Cortex of kidney (tissue), 1 donor: ENCODE results near the gene NGEF.
"Not testable (repeated sequence)": the region's sequence is repeated elsewhere in the genome, so short reads cannot be mapped to it uniquely, and the experiment has no call there.

Source experiments
- DNase-seq: peaks from one replicate; lab custom pipeline; 2025; lab: John Stamatoyannopoulos, UW

NGEF gene

GRCh38 chr2:233023007-233023760 is 10.1 kb upstream of the NGEF start:
- DNase-seq = no peak

DNA sequence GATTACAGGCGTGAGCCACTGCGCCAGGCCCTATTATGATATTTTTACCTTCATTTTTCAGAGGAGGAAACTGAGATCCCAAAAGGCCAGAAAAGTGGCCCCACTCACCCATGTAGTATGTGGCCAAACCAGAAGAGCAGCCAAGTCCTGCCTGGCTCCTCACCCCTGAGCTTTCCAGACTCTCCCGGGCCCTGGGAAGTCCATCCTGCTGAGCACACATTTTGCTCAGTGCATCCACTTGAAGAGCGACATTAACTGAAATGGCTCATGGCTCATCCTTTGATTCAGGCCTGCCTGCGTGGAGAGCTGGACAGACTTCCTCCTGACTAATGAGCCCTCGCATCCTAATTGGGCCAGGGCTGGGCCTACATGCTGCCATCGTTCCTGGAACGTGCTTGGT is 9.5 kb upstream of the NGEF start:
- no peak for DNase-seq

DNA sequence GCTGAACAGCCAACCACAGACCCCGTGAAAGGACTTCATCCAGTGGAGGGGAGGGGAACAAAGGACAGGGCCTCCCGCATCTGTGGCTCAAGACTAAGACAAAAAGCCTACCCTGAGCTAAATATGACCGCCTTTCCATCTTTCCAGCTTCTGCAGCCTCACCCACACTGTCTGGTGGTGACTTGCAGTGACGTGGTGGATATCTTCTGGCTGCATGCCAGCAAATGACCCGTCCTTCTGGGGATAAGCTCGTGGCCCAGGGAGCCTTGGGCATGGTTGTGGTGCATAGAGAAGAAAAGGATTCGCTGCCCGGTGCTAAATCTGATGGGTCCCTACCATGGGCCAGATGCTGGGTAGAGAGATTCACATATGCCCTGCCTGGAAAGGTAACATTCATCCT is 8.7 kb upstream of the NGEF start:
- DNase-seq = no peak

DNA sequence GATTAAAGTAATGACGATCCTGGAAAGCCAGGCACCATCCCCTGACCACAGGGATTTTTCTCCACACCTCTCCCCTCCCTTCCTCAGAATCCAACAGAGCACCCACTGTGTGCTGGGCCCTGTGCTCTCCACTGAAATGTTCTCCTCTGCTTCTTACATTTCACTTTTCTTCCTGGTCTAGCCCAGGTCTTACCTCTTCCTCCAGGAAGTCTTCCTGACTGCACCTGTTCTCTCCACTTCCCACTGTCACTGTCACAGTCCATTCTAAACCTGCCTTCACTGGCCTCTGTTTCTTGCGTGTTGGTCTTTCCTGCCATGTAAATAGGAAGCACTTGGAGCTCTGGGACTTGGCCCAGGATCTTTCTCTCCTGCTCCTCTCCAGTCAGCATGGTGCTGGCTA is 7.4 kb upstream of the NGEF start:
- DNase-seq = no peak

GRCh38 chr2:233019610-233020009 is 6.6 kb upstream of the NGEF start:
- DNase-seq = not testable (repeated sequence)

DNA sequence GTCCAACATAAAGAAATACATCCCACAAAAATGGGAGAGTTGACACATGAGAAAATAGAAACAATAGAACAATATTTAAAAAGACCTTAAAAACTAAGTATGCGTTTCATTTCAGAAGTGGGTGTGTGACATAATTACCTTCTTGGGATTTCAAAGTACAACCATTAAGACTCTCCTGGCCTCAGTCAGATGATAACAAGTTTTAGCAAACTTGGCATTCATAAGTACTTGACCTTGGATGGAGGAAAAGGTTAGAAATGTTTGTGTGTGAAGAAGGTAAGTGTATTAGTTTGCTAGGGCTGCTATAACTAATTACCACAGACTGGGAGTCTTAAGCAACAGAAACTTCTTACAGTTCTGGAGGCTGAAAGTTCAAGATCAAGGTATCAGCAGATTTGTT is 4.9 kb upstream of the NGEF start:
- no peak for DNase-seq

DNA sequence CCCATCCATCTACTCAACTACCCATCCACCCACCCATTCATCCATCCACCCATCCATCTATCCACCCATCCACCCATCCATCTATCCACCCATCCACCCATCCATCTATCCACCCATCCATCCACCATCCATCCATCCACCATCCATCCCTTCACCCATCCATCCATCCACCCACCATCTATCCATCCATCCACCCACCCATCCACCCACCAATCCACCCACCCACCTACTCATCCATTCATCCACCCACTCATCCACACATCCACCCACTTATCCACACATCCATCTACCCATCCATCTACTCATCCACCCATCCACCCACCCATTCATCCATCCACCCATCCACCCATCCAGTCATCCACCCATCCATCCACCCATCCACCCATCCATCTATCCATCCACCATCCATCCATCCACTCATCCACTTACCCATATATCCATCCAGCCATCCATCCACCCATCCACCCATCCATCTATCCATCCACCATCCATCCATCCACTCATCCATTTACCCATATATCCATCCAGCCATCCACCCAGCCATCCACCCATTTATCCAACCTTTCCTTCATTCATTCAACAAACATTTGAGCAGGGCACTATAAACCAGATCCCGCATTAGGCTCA is 2.1 kb upstream of the NGEF start:
- no peak for DNase-seq

GRCh38 chr2:233013650-233014049 is 594 bp upstream of the NGEF start:
- no peak for DNase-seq

- no peak for DNase-seq
Measured at GRCh38 chr2:233012301-233012971, 620 bp downstream of the NGEF start.

DNA sequence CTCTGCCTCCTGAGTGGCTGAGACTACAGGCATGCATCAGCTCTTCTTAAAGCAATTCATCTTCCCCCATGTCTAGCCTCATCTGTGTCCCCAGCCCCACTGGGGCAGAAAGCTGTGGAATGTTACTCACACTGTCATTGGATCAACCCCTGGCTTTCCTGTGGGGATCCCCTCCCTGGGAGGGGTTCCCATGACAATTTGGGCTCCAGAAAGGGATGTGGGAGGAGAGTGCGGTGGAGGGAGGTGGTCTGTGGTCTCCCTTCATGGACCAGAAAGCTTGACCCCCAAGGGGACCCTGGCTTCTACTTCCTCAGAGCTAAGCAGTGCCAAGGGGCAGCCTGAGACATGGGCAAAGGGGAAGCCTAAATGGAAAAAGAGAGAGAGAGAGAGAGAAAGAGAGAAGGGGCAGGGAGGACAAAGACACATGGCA is 1.3 kb downstream of the NGEF start:
- DNase-seq = no peak

DNA sequence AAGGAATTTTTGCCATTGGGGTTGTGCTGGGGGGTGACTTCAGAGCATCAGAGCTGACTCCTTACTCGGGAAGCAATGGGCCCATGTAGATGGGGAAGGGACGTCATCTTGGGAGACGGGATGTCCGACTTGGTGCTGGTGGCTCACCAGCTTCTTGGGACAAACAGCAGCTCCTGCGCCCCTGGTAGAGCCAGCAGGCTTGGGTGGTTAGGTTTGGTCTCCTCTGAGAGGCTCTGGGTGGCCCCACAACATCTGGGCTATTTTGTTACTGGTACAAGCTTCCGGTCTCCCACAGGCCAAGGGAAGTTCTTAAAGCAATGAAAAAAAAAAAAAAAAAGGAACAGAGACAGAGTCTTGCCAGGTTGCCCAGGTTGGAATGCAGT is 1.8 kb downstream of the NGEF start:
- DNase-seq = no peak

GRCh38 chr2:233010569-233011267 is 2.3 kb downstream of the NGEF start:
- DNase-seq = no peak

GRCh38 chr2:233009661-233010060 is 3.4 kb downstream of the NGEF start:
- DNase-seq = no peak

DNA sequence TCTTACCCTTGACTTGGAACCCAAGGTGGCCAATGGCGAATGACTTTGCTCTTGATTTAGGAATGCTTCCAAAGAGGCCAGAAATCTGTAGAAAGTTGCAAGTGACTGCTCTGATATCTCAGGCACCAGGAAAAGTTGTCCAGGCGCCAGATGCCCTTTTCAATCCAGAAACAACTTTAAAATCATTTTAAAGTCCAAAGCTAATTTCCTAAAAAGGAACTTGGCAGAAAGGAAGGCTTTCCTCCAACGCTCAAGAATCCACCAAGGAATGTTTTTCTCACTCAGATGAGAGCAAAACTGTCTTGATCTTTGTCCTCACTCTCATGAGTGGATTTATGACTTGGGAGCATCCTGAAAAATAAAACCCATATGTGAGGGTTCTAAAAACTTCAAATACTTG is 5.3 kb downstream of the NGEF start:
- no peak for DNase-seq

- DNase-seq = no peak
Measured at GRCh38 chr2:233007270-233007669, 5.8 kb downstream of the NGEF start.

GRCh38 chr2:233006648-233007047 is 6.4 kb downstream of the NGEF start:
- DNase-seq = no peak

GRCh38 chr2:233005096-233005495 is 8.0 kb downstream of the NGEF start:
- DNase-seq = no peak

- DNase-seq = no peak
Measured at GRCh38 chr2:233003658-233004555, 9.1 kb downstream of the NGEF start.

- DNase-seq = no peak
Measured at GRCh38 chr2:233002829-233003657, 10.0 kb downstream of the NGEF start.

DNA sequence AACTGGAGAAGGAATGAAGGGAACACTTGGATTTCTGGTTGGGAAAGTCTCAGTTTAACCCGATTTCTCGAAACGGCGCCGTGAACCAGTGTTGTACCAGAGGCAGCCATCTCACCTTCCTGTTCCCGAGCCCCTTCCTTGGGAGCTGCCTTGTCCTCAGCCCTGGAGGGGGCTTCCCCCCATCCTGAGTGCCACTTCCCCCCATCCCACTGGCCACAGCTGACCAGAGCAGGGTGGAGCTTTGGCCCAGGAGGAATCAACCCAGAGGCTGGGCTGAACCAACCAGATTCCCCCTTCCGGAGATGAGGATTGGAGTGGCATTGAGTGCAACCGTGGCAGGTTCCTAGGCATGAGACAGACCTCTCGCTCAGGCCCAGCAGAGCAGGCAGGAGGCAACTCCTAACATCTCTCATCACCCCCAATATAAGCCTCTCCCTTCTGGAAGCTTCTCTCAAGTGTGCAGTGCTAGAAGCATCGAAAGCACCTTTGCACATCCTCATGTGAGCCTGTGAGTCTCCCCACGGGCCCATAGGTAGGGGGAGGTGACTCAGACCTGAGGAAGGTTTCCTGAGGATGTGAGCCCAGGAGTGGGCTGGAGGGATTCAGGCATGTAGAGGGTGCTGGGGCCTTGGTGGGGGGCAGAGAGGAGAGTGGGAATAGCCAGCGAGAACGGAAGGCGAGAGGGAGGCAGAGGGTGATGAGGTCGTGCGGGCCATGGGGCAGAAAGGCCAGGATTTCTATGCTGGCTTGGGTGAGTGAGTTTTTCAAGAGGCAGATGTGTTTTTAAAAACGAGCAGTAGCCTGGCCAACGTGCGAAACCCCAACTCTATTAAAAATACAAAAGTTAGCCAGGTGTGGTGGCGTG is 11.9 kb downstream of the NGEF start:
- DNase-seq = no peak
